PFSK-1 (cell line): ENCODE data around the gene EPS8L2.

ENCODE experiments used
- FOXP2 ChIP-seq: optimal IDR thresholded peaks from 2 replicates; pipeline ENCODE3; 2011; ENCODE audit warnings: borderline replicate concordance, control low read depth, inconsistent platforms; ENCODE audit not compliant: insufficient read depth; ENCODE audit errors: extremely low read length, extremely low read depth
- POLR2AphosphoS5 ChIP-seq: IDR thresholded peaks from 2 replicates; pipeline ENCODE4 v1.6.1; 2012; ENCODE audit warnings: low read depth, mild to moderate bottlenecking, control low read depth, low read length, moderate library complexity
- REST ChIP-seq, 2 experiments: IDR thresholded peaks; 2 replicates each; pipeline versions ENCODE4 v1.6.1 to v1.8.0; 2011 to 2012; ENCODE audit warnings: low read depth in 2 of 2, low read length in 2 of 2, control low read depth in 1 of 2, inconsistent platforms in 1 of 2, mild to moderate bottlenecking in 1 of 2, moderate library complexity in 1 of 2; ENCODE audit not compliant: insufficient read depth in 1 of 2
- SIN3A ChIP-seq: IDR thresholded peaks from 2 replicates; pipeline ENCODE4 v1.6.1; 2012; ENCODE audit warnings: mild to moderate bottlenecking, low read length, moderate library complexity, borderline replicate concordance; ENCODE audit not compliant: insufficient read depth
- TAF1 ChIP-seq: IDR thresholded peaks from 2 replicates; pipeline ENCODE4 v1.6.1; 2012; ENCODE audit warnings: low read length, control low read depth, borderline replicate concordance; ENCODE audit not compliant: insufficient read depth

EPS8L2 gene

GRCh38 chr11:695288-695537 lies 10.8 kb upstream of the EPS8L2 start:
- TF ChIP-seq POLR2AphosphoS5 (no peak; the same call in 1 of the 2 replicates), TAF1 (no peak), REST (IDR thresholded peaks at IDR 0.05; ENCODE audit: insufficient read depth in 1 of 2, low read depth in 2 of 2, low read length in 2 of 2) (no peak), FOXP2 (no peak), SIN3A (no peak)

DNA sequence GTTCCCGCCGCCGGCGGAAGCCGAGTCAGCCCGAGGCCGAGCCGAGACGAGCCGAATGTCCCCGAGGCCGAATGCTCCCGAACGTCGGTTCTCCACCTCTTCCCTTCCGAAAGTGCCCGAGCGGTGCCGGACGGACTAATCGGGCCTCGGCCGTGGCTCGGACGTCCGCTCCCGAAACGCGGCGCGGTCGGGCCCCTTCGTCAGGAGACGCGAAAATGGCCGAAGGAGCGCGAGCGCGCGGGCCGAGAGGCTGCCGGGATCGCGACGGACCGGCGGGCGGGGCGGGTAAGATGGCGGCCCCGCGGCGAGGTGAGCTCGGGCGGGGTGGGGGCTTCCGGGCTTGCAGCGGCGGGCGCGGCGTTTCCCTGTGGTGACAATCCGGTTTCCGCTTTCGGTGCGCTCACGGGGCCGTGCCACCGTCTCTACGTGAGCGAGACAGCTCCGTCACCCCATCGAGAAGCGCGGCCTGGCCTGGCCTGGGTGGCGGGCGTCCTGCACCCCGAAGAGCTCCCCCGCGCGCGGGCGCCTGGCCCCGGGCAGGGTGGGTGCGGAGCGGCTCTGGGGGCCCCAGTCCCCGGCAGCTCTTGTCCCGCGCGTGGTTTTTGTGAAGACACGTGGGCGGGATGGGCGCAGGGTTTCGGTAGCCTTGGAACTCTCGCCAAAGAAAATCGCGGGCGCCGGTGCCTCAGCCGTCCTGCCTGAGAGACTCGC lies 10.3 kb upstream of the EPS8L2 start, which contains the start of gene TMEM80:
Gene TMEM80 (plus strand): TSS at position 279 of the 711 bp plus-strand sequence. CDS start 12 bp downstream, at position 291.
- peak; percentile 51; the same call in 1 of the 2 replicates for TF ChIP-seq SIN3A
- TF ChIP-seq REST (IDR thresholded peaks at IDR 0.05; ENCODE audit: insufficient read depth in 1 of 2, low read depth in 2 of 2, low read length in 2 of 2) = no peak
- TF ChIP-seq TAF1 = peak; percentile 92

- no peak for TF ChIP-seq FOXP2
- TF ChIP-seq REST (IDR thresholded peaks at IDR 0.05; ENCODE audit: insufficient read depth in 1 of 2, low read depth in 2 of 2, low read length in 2 of 2) = no peak
- TF ChIP-seq POLR2AphosphoS5 = no peak
- no peak for TF ChIP-seq SIN3A
- no peak for TF ChIP-seq TAF1
Measured at GRCh38 chr11:696955-697491, 9.0 kb upstream of the EPS8L2 start.

- no peak for TF ChIP-seq REST (IDR thresholded peaks at IDR 0.05; ENCODE audit: insufficient read depth in 1 of 2, low read depth in 2 of 2, low read length in 2 of 2)
- no peak; the same call in 1 of the 2 replicates for TF ChIP-seq POLR2AphosphoS5
- peak; percentile 75; the same call in 1 of the 2 replicates for TF ChIP-seq SIN3A
- no peak for TF ChIP-seq TAF1
Measured at GRCh38 chr11:697811-698311, 8.2 kb upstream of the EPS8L2 start.

- TF ChIP-seq SIN3A (no peak), REST (IDR thresholded peaks at IDR 0.05; ENCODE audit: insufficient read depth in 1 of 2, low read depth in 2 of 2, low read length in 2 of 2) (no peak), FOXP2 (no peak), TAF1 (no peak), POLR2AphosphoS5 (no peak)
Measured at GRCh38 chr11:698493-699115, 7.4 kb upstream of the EPS8L2 start.
